OCI-M2 (cell line): ENCODE results near the gene KLHL10.

ENCODE experiments used
- DNase-seq: peaks from one replicate; lab custom pipeline; 2025; ENCODE audit not compliant: unreplicated experiment; lab: John Stamatoyannopoulos, UW

KLHL10 gene

GRCh38 chr17:41892021-41892376, 54.4 kb downstream of the KLHL10 start:
- no peak for DNase-seq

GRCh38 chr17:41893384-41893783, 55.8 kb downstream of the KLHL10 start:
- no peak for DNase-seq

- DNase-seq, result no peak
Observed at GRCh38 chr17:41894791-41895331, 57.2 kb downstream of the KLHL10 start.

- no peak for DNase-seq
Observed at GRCh38 chr17:41895617-41896016, 58.0 kb downstream of the KLHL10 start.

GRCh38 chr17:41896726-41897125, 59.1 kb downstream of the KLHL10 start:
- no peak for DNase-seq
